Chondrocyte (in vitro differentiated cells): Measurements from ENCODE around the gene TBXA2R. TPM values are rescaled to one million over a fixed set of nuclear protein-coding genes. Genes with fewer than 3 reads are reported as not detected.
"Not testable (repeated sequence)": the region's sequence is repeated elsewhere in the genome, so short reads cannot be mapped to it uniquely, and the experiment has no call there.

ENCODE experiments used
- DNase-seq: peaks from one replicate; pipeline ENCODE4 v3.0.0; 2021; ENCODE audit warnings: mixed read lengths, low spot score
- H3K27ac Mint-ChIP-seq: one replicate; pipeline ENCODE4 v1.8.0; 2021; ENCODE audit warnings: mild to moderate bottlenecking, moderate library complexity, mixed read lengths; ENCODE audit not compliant: unreplicated experiment
- H3K27me3 Mint-ChIP-seq: 2 replicates; pipeline ENCODE4 v1.8.0; 2021; ENCODE audit warnings: low read depth, mixed read lengths
- H3K36me3 Mint-ChIP-seq: 2 replicates; pipeline ENCODE4 v1.8.0; 2021; ENCODE audit warnings: low read depth, mixed read lengths
- H3K4me1 Mint-ChIP-seq: 2 replicates; pipeline ENCODE4 v1.8.0; 2021; ENCODE audit warnings: low read depth, mild to moderate bottlenecking, mixed read lengths
- H3K4me3 Mint-ChIP-seq: one replicate; pipeline ENCODE4 v1.8.0; 2021; ENCODE audit warnings: mild to moderate bottlenecking, moderate library complexity, mixed read lengths; ENCODE audit not compliant: unreplicated experiment
- H3K9me3 Mint-ChIP-seq: 2 replicates; pipeline ENCODE4 v1.8.0; 2021; ENCODE audit warnings: low read depth, mixed read lengths
- CTCF ChIP-seq: fragments of 200-600 bp; sonication (generic); IDR thresholded peaks from 2 replicates; pipeline ENCODE4 v1.5.0; 2021; ENCODE audit warnings: antibody characterized with exemption, mild to moderate bottlenecking, moderate library complexity
- total RNA-seq: library from RNA; stranded (reverse); gene quantifications from 3 replicates; pipeline ENCODE4 v1.2.1, GENCODE V29; 2021

The TBXA2R gene
- total RNA-seq, 1 donor from 2014 or later, result 5.8 TPM

- H3K36me3 Mint-ChIP-seq, result no peaks in the 10 kb centered on the region
- no peak overlapping the region for H3K27ac Mint-ChIP-seq
- no peak for DNase-seq
- peak; percentile 83 for TF ChIP-seq CTCF
- peak overlapping the region; percentile 22 for H3K4me3 Mint-ChIP-seq
- no peaks in the 10 kb centered on the region for H3K9me3 Mint-ChIP-seq
- no peaks in the 10 kb centered on the region for H3K4me1 Mint-ChIP-seq
- peaks cover 2% of the 10 kb centered on the region for H3K27me3 Mint-ChIP-seq
Measured at GRCh38 chr19:3586127-3586626, 20.5 kb downstream of the TBXA2R start.

- Mint-ChIP-seq H3K27me3 (peaks cover 2% of the 10 kb centered on the region), H3K9me3 (no peaks in the 10 kb centered on the region), H3K27ac (no peak within 1 kb of the TSS), H3K4me1 (peaks cover 6% of the 10 kb centered on the region), H3K36me3 (no peaks in the 10 kb centered on the region), H3K4me3 (peak within 1 kb of the TSS; percentile 22)
- no peak for DNase-seq
- TF ChIP-seq CTCF, result no peak
Measured at GRCh38 chr19:3585301-3586126, 21.2 kb downstream of the TBXA2R start, which contains the start of gene GIPC3. Gene GIPC3 (plus strand): TSS chr19:3585478. CDS start chr19:3585598, 120 bp downstream.

- H3K4me3 Mint-ChIP-seq, H3K36me3 Mint-ChIP-seq, H3K9me3 Mint-ChIP-seq, DNase-seq, H3K27me3 Mint-ChIP-seq, H3K27ac Mint-ChIP-seq: not testable (repeated sequence)
- H3K4me1 Mint-ChIP-seq, result peaks cover 19% of the 10 kb centered on the region
Measured at GRCh38 chr19:3584036-3584802, 22.5 kb downstream of the TBXA2R start.

- not testable (repeated sequence) for DNase-seq, H3K36me3 Mint-ChIP-seq, H3K27me3 Mint-ChIP-seq, H3K27ac Mint-ChIP-seq, H3K4me3 Mint-ChIP-seq, H3K9me3 Mint-ChIP-seq
- H3K4me1 Mint-ChIP-seq, result peaks cover 19% of the 10 kb centered on the region
Measured at GRCh38 chr19:3581792-3582191, 24.9 kb downstream of the TBXA2R start.

- Mint-ChIP-seq H3K27ac (peak overlapping the region; percentile 63), H3K4me1 (peaks cover 21% of the 10 kb centered on the region), H3K27me3 (no peaks in the 10 kb centered on the region), H3K4me3 (no peak overlapping the region), H3K9me3 (no peaks in the 10 kb centered on the region), H3K36me3 (peaks cover 2% of the 10 kb centered on the region)
- no peak for TF ChIP-seq CTCF
- no peak for DNase-seq
Measured at GRCh38 chr19:3580156-3580934, 26.3 kb downstream of the TBXA2R start.

- Mint-ChIP-seq H3K9me3 (no peaks in the 10 kb centered on the region), H3K4me3 (no peak overlapping the region), H3K36me3 (peaks cover 6% of the 10 kb centered on the region), H3K4me1 (peaks cover 26% of the 10 kb centered on the region), H3K27ac (no peak overlapping the region), H3K27me3 (no peaks in the 10 kb centered on the region)
- no peak for TF ChIP-seq CTCF
- no peak for DNase-seq
Measured at GRCh38 chr19:3578390-3578789, 28.3 kb downstream of the TBXA2R start.
